ENCODE measurements around the gene SMTN.
"Not testable (repeated sequence)": the region's sequence is repeated elsewhere in the genome, so short reads cannot be mapped to it uniquely, and the experiment has no call there.

SMTN gene

DNA sequence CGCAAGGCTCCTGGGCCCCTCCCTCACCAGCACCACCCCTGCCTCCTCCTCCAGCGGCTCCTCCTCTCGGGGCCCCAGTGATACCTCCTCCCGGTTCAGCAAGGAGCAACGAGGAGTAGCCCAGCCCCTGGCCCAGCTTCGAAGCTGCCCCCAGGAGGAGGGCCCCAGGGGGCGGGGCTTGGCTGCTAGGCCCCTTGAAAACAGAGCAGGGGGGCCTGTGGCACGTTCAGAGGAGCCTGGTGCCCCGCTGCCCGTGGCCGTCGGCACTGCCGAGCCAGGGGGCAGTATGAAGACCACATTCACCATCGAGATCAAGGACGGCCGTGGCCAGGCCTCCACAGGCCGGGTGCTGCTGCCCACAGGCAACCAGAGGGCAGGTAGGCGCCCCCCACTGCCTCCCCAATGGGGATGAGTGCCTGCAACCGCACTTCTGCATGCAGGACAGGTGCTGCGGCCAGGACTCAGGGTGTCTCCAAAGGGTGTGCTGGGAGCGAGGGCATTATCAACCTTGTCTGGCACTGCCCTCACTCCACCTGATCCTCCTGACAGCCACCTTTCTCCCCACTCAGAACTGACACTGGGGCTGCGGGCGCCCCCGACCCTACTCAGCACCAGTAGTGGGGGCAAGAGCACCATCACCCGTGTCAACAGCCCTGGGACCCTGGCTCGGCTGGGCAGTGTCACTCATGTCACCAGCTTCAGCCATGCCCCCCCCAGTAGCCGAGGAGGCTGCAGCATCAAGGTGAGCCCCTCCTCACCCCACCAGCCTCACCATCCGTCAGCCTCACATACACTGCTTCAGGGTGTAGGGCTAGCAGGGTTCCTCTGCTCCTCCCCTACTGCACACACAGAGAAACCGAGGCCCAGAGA, 10.2 kb downstream of the SMTN start:
- DNase-seq: no peak

- DNase-seq: no peak
Observed at GRCh38 chr22:31092161-31092560, 11.0 kb downstream of the SMTN start.

- no peak for DNase-seq
Observed at GRCh38 chr22:31093086-31093850, 12.2 kb downstream of the SMTN start.

DNA sequence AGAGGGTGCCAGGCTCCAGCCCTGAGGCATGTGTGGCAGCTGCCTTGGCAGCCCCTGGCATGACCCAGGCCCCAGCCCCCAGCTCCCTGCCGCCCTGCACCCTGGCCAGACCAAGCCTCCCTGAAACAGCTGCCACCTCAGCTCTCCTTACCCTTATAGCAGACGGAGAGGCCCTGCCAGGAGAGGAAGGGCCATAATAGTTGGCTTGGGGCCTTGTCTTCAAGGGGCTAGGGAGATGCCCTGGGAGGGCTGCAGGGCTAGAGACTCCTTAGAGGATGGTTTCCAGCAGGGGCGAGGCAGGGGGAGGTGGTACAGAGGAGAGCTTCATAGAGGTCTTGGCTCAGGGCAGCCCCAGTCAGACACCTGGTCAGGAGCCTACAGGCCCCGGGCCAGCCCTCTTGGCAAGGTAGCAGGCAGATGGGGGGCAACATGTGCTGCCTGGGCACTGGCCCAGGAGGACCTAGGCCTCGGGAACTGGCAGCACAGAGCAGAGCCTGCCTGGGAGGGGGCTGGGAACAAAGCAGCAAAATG, 13.0 kb downstream of the SMTN start:
- no peak for DNase-seq

GRCh38 chr22:31094741-31095140, 13.6 kb downstream of the SMTN start:
- no peak for DNase-seq

- DNase-seq: no peak
Observed at GRCh38 chr22:31095637-31096249, 14.6 kb downstream of the SMTN start.

GRCh38 chr22:31096657-31097279, 15.7 kb downstream of the SMTN start:
- DNase-seq: no peak

GRCh38 chr22:31097539-31097938, 16.4 kb downstream of the SMTN start:
- not testable (repeated sequence) for DNase-seq

- no peak for DNase-seq
Observed at GRCh38 chr22:31097941-31098631, 17.0 kb downstream of the SMTN start.

DNA sequence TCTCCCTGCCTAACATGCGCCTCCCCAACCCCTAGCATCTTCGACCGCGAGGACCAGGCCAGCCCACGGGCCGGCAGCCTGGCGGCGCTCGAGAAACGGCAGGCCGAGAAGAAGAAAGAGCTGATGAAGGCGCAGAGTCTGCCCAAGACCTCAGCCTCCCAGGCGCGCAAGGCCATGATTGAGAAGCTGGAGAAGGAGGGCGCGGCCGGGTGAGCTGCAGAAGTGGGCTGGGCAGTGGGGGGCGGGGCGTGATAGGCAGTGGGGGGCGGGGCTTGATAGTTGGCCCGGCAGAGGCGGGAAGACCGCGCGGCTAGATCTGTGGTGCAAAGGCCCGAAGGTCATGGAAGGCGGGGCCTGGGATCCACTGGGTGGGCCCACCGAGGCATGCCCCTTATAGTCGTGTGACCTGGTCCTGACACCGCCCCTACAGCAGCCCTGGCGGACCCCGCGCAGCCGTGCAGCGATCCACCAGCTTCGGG, 17.6 kb downstream of the SMTN start:
- no peak for DNase-seq

- DNase-seq: no peak
Observed at GRCh38 chr22:31099386-31099785, 18.3 kb downstream of the SMTN start.

DNA sequence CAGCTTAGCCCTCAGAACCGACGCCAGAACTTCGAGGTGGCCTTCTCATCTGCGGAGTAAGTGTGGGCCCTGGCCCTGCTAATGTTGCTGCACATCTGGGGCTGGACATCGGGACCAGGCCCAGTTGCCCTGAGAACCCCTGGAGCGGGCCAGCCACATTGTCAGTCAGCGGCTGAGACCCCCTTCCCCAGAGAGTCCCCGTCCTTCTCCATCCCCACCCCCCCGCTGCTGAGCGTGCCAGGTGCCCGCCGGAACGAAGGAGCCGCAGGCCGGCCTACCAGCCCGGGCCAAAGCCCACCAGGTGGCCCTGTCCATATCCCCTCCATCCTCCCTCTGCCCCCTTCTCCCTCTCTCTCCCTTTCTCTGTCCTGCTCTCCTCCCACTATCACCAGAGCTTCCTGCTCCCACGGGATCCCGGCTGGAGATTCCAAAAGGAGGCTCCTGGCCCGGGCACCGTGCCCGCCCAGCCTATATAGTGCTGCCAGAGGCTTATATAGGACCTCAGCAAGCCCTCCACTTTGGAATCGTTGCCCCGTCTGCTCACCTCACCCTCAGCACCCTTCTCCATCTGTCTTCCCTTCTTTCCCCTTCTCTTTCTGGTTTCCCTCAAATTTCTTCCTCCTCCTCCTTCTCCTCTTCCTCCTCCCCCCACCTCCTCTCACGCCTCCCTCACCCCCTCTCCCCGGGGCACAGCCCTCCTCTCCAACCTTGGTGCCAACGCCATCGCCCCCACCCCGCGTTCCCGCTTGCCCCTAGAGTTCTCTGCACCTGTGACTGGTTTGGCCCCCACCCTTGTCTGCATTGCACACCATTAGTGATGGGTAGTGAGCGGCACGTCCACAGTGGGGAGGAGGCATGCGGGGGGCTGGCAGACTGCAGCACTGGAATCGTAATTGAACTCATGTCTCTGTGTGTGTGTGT, 19.0 kb downstream of the SMTN start:
- DNase-seq: no peak

DNA sequence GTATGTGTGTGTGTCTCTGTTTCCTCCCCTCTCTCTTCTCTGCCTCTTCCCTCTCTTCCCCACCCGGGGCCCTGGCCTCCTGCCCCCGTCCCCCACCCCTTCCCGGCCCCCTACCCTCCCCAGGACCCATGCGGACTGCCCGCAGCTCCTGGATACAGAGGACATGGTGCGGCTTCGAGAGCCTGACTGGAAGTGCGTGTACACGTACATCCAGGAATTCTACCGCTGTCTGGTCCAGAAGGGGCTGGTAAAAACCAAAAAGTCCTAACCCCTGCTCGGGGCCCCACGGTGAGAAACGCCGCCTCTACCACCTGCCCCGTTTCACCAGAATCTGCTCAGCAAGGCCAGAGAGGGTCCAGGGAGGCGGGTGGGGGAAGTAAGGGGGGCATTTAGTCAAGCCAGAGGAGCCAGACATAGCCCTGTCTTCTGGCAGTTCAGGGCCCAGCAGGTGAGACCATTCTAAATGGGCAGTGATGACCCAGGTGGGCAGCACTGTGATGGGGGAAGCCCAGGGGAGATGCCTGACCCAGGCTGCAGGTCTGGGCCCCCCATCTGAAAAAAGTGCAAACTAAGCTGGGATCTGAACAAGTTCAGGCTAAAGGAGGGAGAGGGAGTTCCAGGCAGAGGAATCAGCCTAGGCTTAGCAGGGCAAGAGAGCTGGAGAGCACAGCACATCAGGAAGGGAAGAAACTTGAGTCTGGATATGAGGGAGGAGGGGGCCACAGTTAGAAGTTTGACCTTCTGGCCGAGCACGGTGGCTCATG, 19.8 kb downstream of the SMTN start:
- DNase-seq: no peak

- DNase-seq: no peak
Observed at GRCh38 chr22:31102441-31103081, 21.4 kb downstream of the SMTN start.

DNA sequence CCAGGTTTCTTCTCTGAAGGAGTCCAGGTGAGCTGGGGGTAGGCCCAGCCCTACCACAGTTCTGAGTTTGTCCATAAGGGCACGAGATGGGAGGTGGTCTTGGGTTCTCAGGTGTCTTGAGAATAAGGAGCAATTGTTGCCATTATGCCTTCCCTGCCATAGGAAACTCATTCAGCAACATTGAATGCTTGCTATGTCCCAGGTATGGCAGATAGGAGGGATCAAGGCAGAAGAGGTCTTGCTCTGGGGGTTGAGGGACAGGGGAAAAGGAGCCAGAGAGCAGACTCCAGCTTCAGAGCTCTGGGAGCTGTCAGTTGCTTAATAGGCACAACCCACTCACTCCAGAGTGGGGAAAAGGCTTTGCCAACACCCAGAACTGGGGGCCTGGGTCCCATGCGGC, 22.0 kb downstream of the SMTN start:
- no peak for DNase-seq

- DNase-seq: no peak
Observed at GRCh38 chr22:31103899-31104694, 23.0 kb downstream of the SMTN start.

GRCh38 chr22:31104869-31105268, 23.8 kb downstream of the SMTN start:
- DNase-seq: no peak

DNA sequence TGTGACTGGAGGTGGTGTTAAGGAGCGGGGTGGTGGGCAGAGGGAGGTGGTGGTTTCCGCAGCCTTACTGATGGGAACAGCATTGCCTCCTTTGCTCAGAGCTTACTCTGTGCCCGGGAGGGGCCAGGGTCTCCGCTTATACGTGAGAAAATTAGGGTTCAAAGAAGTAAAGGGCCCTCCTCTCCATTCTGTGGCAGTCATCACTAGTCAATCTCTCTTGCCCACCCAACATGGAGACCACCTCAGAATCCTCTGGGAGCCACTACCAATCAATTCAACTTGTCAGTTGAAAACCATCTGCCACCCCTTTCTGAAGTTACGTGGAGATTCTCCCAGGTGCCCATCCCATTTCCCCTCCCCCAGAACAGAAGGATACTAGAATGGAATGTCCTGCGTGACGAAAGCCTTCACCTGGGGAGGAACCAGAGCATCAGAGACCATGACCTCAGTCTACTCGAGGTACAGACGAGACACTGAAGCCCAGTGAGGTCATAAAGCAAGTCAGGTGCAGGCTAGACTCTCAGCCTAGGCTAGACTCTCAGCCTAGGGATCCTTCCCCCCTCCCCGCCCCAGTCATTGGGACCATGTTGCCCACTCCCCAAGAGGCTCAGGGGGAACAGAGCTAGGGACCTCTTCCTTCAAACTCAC, 24.3 kb downstream of the SMTN start:
- DNase-seq: no peak
